Stimulated activated CD8-positive, alpha-beta memory T cell treated with anti-CD3 and anti-CD28 coated beads, Interleukin-4, amount 100 ng/mL, for 24 hours (primary cell): ENCODE data around the gene GINS2.

Source experiments
- DNase-seq: peaks from one replicate; pipeline ENCODE4 v3.0.0-alpha.2; 2020; ENCODE audit warnings: low read depth

Gene GINS2

GRCh38 chr16:85688586-85689284 is at the start of gene GINS2:
GINS2 (minus strand) TSS chr16:85688954; CDS start chr16:85688898, 56 bp downstream.
- DNase-seq, result peak; percentile 88

GRCh38 chr16:85736921-85737320 is 48.2 kb upstream of the GINS2 start:
- DNase-seq, result no peak

- no peak for DNase-seq
Observed at GRCh38 chr16:85735946-85736345, 47.2 kb upstream of the GINS2 start.

- peak; percentile 18 for DNase-seq
Observed at GRCh38 chr16:85735225-85735635, 46.5 kb upstream of the GINS2 start.

GRCh38 chr16:85734311-85735017 is 45.7 kb upstream of the GINS2 start:
- DNase-seq, result no peak

- DNase-seq, result no peak
Observed at GRCh38 chr16:85733839-85734170, 45.1 kb upstream of the GINS2 start.

- DNase-seq, result no peak
Observed at GRCh38 chr16:85733155-85733838, 44.5 kb upstream of the GINS2 start.

GRCh38 chr16:85731179-85731578 is 42.4 kb upstream of the GINS2 start:
- no peak for DNase-seq

- DNase-seq, result no peak
Observed at GRCh38 chr16:85730186-85730465, 41.4 kb upstream of the GINS2 start.

- no peak for DNase-seq
Observed at GRCh38 chr16:85729452-85730185, 40.9 kb upstream of the GINS2 start.

- DNase-seq, result no peak
Observed at GRCh38 chr16:85728879-85729278, 40.1 kb upstream of the GINS2 start.

- no peak for DNase-seq
Observed at GRCh38 chr16:85724936-85725335, 36.2 kb upstream of the GINS2 start.

- no peak for DNase-seq
Observed at GRCh38 chr16:85724126-85724879, 35.5 kb upstream of the GINS2 start.

GRCh38 chr16:85722128-85722893 is 33.6 kb upstream of the GINS2 start:
- DNase-seq, result no peak

GRCh38 chr16:85720302-85720637 is 31.5 kb upstream of the GINS2 start:
- DNase-seq, result no peak

- DNase-seq, result no peak
Observed at GRCh38 chr16:85719605-85720301, 31.0 kb upstream of the GINS2 start.

- no peak for DNase-seq
Observed at GRCh38 chr16:85718682-85719081, 29.9 kb upstream of the GINS2 start.

- DNase-seq, result no peak
Observed at GRCh38 chr16:85718153-85718477, 29.4 kb upstream of the GINS2 start.

- DNase-seq, result peak; percentile 31
Observed at GRCh38 chr16:85717393-85718152, 28.8 kb upstream of the GINS2 start.

- no peak for DNase-seq
Observed at GRCh38 chr16:85716680-85717038, 27.9 kb upstream of the GINS2 start.
